GM20431 (cell line): ENCODE results near the gene GABPB2.

Experiments used
- in situ Hi-C: fragments of 300-500 bp; cut with MseI, MboI; formaldehyde crosslinking; loops from one replicate; pipeline ENCODE4 v1.15.0; 2020; ENCODE audit warnings: low sequenced_read_pairs; ENCODE audit not compliant: unreplicated experiment

The GABPB2 gene

GRCh38 chr1:151070474-151071276 lies at the start of gene GABPB2:
Gene GABPB2, plus strand, starts transcription at chr1:151070761. Its CDS starts 17,429 bp downstream, at chr1:151088190.
- in situ Hi-C loops: no loop called here

- in situ Hi-C loops: no loop called here
Measured at GRCh38 chr1:151024540-151025146, 45.9 kb upstream of the GABPB2 start.

GRCh38 chr1:151026460-151026859 lies 44.1 kb upstream of the GABPB2 start:
- in situ Hi-C loops: no loop called here

- in situ Hi-C loops: no loop called here
Measured at GRCh38 chr1:151032164-151032563, 38.4 kb upstream of the GABPB2 start.

GRCh38 chr1:151035167-151035566 lies 35.4 kb upstream of the GABPB2 start:
- in situ Hi-C loops: no loop called here

- in situ Hi-C loops: no loop called here
Measured at GRCh38 chr1:151036356-151036755, 34.2 kb upstream of the GABPB2 start, which contains the start of gene BNIPL. Gene BNIPL, plus strand, starts transcription at chr1:151036586. Its CDS starts 140 bp downstream, at chr1:151036726.

- in situ Hi-C loops: no loop called here
Measured at GRCh38 chr1:151037032-151037431, 33.5 kb upstream of the GABPB2 start.

- in situ Hi-C loops: no loop called here
Measured at GRCh38 chr1:151039521-151039920, 31.0 kb upstream of the GABPB2 start.

GRCh38 chr1:151043163-151043562 lies 27.4 kb upstream of the GABPB2 start:
- in situ Hi-C loops: no loop called here

- in situ Hi-C loops: no loop called here
Measured at GRCh38 chr1:151047591-151047924, 23.0 kb upstream of the GABPB2 start, which contains the start of gene C1orf56. Gene C1orf56, plus strand, starts transcription at chr1:151047751. Its CDS starts 97 bp downstream, at chr1:151047848.

- in situ Hi-C loops: no loop called here
Measured at GRCh38 chr1:151047925-151048644, 22.5 kb upstream of the GABPB2 start.

- in situ Hi-C loops: no loop called here
Measured at GRCh38 chr1:151048645-151049032, 21.9 kb upstream of the GABPB2 start.

GRCh38 chr1:151049458-151049857 lies 21.1 kb upstream of the GABPB2 start:
- in situ Hi-C loops: no loop called here

- in situ Hi-C loops: no loop called here
Measured at GRCh38 chr1:151050051-151050688, 20.4 kb upstream of the GABPB2 start.

GRCh38 chr1:151051356-151052009 lies 19.1 kb upstream of the GABPB2 start:
- in situ Hi-C loops: no loop called here

GRCh38 chr1:151054971-151055547 lies 15.5 kb upstream of the GABPB2 start:
- in situ Hi-C loops: no loop called here

- in situ Hi-C loops: no loop called here
Measured at GRCh38 chr1:151055581-151055980, 15.0 kb upstream of the GABPB2 start.

- in situ Hi-C loops: no loop called here
Measured at GRCh38 chr1:151056149-151056548, 14.4 kb upstream of the GABPB2 start.

GRCh38 chr1:151058692-151059091 lies 11.9 kb upstream of the GABPB2 start:
- in situ Hi-C loops: no loop called here
